NCI-H526 (cell line): ENCODE data around the gene STYX.
"Not testable (repeated sequence)": the region's sequence is repeated elsewhere in the genome, so short reads cannot be mapped to it uniquely, and the experiment has no call there.

ENCODE experiments used
- DNase-seq, 2 experiments: peaks; one replicate each; lab custom pipeline; 2025; lab: John Stamatoyannopoulos, UW

Gene STYX

DNA sequence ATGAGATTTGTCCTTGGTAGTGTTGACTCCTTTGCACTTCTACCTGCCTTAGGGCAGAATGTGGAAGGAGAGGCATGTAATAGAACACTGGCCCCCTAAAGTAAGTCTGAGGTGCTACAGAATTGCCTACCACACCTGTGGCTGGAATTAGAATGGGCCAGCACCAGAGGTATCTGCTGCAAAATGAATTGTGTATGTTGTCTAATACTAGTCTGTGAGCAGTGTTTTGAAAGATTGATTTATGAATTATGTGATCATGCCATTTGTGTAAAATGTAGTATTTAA lies 5.7 kb upstream of the STYX start:
- DNase-seq = no peak

DNA sequence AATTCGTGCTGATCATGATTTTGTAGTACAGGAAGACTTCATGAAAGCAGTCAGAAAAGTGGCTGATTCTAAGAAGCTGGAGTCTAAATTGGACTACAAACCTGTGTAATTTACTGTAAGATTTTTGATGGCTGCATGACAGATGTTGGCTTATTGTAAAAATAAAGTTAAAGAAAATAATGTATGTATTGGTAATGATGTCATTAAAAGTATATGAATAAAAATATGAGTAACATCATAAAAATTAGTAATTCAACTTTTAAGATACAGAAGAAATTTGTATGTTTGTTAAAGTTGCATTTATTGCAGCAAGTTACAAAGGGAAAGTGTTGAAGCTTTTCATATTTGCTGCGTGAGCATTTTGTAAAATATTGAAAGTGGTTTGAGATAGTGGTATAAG lies 2.5 kb upstream of the STYX start:
- not testable (repeated sequence) for DNase-seq

DNA sequence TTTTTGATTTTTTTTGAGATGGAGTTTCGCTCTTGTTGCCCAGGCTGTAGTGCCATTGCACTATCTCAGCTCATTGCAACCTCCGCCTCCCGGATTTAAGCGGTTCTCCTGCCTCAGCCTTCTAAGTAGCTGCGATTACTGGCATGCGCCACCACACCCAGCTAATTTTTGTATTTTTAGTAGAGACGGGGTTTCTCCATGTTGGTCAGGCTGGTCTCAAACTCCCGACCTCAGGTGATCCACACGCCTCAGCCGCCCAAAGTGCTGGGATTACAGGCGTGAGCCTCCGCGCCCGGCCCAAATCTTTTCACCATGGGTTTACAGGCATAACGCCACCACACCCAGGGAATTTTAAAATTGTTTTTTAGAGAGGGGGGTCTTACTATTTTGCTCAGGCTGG lies 931 bp upstream of the STYX start:
- DNase-seq = not testable (repeated sequence)

DNA sequence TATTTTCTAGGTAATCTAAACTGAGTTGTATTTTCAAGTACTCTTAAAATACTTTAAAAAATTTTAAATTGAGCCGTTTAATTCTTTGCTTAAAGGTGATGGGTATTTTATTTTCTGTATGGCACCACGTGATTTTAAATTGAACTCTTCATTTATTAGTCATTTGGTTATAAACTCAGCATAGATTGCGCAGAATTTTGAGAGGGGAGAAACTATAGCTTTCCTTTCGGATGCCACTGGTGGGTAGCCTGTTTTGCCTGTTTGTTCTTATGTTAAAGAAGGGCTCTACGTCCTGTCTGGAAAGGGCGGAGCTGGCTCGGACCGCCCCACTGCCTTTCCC lies 411 bp upstream of the STYX start:
- no peak for DNase-seq

DNA sequence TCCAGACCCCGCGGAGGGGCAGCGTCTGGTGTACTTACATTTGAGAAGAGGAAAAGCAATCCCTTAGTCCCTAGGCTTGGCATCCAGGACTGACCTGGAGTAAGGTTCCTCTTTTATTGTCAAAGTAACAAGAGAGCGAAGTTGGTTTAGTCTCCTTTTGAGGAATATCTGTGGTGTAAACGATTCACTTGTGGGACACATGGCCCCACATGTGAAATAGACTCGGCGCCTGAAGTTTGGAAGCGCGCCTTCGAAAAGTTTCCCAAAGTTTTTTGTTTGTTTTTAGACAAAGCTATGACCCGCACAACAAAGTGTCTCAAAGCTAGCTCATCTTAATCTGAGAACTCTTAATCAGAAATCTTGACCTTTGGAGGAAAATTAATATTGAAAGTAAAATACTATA lies 744 bp downstream of the STYX start:
- no peak for DNase-seq

DNA sequence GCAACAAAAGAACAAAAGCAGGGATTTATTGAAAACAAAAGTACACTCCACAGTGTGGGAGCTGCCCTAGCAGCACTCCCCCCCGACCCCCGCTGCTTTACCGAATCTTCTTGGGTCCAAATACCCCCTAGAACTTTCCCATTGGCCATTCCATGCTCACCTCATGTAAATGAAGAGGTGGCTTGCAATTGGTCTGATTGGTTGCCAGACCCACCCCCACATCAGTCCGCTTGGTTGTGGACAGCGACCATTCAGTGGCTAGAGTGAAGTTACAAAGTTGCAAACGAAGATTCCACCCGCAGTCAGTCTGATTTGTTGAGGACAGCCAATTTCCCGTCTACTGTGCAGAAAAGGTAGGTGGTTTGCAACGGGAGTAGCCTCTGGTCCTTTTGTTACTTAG lies 3.9 kb downstream of the STYX start:
- no peak for DNase-seq

DNA sequence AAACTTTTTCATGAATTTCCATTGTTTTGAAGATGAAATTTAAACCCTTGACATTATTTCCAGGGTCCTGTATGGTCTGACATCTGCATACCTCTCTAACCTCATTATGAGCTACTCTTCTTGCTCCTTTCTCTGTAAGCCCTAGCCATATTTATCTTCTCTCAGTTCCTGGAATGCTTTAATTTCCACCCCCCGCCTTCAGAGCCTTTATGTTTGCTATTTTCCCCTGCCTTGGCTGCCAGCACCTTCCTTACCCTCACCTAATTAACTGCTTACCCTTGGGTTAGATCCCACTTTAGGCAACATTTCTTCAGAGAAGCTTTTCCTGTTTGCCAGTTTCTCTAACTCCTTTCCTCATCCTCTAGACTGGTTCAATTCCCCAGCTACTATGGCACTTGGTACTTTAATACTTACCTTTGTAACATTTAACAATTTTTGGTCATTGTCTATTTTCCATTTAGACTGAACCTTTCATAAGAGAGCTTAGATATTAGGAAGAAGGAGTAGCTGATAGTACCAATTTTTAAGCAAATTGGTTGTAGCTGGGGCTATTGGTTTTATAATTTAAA lies 6.0 kb downstream of the STYX start:
- DNase-seq = no peak

DNA sequence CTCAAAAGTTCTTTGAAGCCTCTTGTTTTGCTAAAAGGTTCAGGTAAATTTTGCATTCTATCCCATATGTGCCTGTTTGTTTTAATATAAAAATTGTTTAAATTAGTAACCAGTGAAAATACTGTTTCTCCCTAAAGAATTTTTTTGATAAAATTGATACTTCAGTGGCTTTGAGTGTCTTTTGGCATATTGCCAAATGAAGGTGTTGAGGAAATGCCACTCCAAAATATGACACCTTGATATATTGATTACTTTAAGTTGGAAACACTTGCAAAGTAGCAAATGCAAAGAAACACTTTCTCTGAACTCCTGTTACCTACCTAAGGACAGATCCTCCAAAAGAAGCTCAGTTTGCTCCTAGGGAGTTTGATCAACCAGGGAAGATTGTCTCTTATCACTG lies 8.4 kb downstream of the STYX start:
- no peak for DNase-seq

DNA sequence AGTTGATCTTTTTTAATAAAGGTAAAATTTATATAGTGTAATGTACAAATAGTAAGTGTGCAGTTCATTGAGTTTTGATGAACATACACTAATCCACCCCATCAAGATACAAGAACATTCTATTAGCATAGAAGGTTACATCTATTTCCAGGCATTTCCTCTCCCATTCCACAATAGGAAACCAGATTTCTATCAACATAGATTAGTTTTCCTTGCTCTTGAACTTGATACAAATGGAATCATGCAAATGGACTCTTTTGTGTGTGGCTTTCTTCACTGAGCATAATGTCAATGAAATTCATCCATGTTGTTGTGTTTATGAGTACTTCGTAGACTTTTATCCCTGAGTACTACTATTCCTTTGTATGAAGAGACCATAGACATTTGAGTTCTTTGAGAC lies 10.8 kb downstream of the STYX start:
- no peak for DNase-seq

DNA sequence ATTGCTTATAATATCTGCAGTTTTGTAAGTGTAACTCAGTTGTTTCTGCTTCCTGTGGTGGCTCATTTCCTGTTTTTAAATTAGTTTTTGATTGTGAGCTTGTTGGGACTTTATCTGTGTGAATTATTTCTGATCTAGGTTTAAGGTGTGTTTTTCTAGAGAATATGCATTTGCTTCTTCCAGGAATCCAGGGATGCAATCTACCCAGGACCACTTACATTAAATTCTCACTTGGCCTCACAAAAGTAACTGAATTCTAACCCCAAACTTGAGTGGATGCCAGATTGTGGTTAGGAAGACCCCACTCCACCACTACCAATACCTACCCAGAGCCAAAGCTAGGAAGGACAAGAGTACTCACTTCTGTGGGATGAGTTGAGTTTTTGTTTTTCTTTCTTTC lies 11.9 kb downstream of the STYX start:
- no peak for DNase-seq

DNA sequence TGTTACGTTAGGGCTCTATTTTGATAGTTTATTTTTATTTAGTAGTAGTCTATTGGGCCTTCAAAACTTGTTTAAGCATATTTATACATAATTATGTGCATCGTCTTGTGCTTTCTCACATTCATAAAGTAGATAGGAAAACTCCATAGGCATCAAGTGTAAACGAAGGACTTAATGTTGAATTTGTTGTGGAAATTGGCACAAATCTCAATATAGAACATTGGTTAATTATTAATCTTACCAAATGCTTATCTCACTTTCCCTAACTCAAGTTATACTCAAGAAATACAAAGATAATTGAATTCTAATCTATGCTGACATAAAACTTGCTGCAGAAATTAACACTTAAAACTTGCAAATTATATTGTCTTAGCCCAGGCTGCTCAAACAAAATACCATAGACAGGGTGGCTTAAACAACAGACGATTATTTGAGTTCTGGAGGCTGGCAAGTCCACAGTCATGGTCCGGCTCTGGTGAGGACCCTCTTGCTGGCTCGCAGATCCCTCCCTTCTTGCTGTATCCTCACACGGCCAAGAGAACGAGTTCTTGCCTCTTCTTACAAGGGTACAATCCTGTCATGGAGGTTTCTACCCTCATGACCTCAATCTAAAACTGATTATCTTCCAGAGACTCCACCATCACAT lies 18.8 kb downstream of the STYX start:
- DNase-seq = no peak

DNA sequence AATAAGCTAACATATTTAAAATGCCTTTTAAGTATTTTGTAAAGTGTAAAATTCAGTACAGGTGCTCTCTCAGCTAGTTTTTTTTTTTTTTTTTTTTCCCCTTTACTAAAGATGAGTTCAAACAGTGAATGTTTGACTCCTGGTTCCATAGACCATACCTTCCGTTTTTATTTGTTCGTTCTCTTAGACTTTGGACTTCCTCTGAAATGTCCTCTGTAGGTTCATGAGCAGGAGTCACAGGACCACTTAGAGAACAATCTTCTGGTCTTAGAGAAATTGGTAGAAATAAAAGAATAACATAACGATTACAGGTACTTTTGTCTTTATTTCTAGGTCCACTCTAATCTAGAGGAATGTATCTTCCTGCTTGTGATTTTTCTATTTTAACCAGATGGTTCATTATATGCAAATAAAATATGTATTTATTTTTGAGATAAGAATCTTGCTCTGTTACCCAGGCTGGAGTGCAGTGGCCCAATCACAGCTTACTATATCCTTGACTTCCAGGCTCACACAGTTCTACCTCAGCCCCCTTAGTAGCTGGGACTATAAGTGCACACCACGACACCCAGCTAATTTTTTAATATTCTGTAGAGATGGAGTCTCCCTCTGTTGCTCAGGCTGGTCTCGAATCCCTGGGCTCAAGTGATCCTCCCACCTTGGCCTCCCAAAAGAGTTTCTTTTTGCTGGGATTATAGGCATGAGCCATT lies 25.8 kb downstream of the STYX start:
- peak; percentile 8 to 23 for DNase-seq

DNA sequence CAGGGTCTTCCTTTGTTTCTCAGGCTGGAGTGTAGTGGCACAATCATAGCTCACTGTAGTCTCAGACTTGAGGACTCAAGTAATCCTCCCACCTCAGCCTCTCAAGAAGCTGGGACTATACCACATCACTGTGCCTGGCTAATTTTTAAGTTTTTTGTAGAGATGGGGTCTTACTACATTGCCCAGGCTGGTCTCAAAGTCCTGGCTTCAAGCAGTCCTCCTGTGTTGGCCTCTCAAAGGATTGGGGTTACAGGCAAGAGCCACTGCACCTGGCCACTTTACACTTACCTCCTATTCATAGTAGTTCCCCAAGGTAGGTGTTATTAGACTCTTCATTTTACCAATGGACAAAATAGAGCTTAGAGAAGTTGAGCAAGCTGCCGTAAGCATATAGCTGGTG lies 29.2 kb downstream of the STYX start:
- DNase-seq = no peak

DNA sequence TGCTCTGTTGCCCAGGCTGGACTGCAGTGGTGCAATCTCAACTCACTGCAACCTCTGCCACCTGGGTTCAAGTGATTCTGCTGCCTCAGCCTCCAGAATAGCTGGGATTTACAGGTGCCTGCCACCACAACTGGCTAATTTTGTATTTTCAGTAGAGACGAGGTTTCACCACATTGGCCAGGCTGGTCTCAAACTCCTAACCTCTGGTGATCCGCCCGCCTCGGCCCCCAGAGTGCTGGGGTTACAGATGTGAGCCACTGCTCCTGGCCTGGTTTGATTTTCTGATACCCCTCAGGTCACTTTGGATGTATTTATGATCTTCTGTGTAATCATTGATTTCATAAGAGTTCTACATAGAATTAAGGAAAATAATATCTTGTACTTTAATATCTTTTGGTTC lies 33.0 kb downstream of the STYX start:
- DNase-seq = not testable (repeated sequence)

DNA sequence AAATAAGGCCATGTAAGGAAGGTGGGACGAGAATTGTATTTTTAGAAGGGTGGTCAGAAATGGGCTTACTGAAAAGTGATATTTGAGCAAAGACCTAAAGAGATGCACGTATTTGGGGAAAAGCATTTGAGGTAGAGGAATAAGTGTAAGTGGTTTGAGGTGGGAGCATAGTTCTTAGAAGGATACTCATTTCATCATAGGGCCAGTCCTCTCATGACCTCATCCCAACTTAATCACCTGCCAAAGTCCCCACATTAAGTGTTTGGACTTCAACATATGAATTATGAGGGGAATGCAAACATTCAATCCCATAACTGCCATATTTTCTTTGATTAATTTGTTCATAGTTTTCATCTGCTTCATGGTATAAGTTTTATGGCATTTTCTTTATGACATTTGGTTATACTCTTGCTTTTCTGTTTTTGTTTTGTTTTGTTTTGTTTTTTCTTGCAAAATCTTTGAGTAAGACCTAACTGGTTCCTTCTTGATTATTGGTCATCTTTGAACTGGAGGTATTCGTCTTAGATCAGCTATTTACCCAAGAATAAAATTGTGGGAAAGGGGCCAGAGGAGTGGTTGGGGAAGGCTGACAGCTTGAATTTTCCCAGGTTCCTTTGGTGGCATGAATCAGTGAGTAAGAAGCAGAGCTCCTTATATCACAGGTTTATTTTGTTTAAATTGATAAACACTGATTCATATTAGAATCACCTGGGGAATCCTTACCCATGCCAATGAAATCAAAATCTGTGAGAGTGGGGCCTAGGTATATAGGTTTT lies 37.3 kb downstream of the STYX start:
- DNase-seq = no peak

DNA sequence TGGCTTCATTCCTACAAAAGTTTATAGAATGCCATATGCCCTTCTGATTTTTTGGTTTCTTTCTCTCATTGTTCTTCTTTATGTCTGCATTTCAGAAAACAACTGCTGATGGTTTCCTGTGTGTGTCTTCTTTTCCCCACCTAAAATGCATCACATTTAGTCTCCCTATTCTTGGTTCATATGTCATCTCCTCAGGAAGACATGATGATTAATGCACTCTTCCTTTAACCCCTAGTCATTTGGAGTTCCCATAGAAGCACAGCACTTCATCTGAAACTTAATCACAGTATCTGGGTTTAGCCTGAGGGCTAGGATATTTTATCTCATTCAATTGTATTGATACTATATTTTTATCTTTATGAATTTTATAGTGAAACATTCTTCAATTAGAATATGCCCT lies 39.9 kb downstream of the STYX start:
- no peak for DNase-seq

DNA sequence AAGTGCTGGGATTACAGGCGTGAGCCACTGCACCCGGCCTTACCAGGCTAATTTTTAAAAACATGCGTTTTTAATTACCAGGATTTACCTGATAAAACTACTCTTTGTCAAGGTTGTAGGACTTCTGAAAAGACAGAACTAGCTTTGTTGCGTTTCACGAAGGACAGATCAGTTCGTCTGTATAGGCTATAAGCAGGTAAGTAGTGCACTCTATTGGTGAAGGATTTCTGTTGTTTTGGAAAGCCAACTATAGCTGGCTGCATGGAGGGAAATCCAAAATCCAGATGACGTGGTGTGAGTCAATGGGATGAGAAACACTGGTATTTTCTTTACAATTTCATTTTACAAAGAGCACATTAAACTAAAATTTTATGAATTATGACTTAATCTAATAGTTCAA lies 46.9 kb downstream of the STYX start:
- no peak for DNase-seq

DNA sequence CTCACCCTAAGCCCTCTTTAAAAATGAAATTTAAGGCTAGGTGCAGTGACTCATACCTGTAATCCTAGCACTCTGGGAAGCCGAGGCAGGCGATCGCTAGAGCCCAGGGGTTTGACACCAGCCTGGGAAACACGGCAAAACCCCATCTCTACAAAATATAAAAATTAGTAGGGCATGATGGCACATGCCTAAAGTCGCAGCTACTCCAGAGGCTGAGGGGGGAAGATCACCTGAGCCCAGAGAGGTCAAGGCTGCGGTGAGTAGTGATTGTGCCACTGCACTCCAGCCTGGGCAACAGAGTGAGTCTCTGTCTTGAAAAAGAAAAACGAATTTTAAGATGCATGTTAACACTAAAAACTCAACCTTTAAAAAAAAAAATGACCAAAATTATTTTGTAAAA lies 48.7 kb downstream of the STYX start:
- no peak for DNase-seq

DNA sequence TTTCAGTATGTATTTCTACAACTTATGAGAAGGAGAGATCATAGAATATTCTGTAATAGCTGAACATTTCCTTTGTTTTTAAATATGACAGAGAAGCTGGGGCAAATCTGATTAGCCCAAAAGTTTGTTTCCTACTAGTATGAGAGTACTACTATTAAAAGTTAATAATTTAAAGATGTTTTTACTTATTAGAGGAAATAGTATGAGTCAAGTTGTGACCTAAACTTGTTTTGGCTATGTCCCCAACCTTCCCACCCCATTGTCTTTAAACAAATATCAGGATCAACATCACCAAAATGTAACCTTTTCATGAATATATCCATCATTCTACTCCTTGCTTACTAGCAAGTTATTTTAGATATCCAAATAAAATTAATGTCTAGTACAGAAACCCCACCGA lies 50.9 kb downstream of the STYX start:
- DNase-seq = no peak

DNA sequence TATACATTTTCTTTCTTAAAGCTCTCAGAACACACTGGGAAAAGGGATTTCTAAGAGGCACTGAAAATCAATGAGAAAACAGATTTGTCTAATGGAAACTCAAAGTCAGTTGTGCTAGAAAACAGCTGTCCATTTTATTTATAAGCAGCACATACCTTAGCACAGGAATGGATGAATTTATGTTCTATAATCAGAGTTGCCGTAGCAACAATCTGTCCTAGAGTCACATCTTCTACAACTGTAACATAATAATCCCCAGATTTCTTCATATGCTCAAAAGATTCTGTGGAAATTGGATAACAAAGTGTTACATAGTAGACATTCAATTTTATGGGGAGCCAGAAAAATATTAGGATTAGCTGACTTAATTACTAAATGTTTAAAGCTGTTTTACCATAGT lies 51.7 kb downstream of the STYX start:
- DNase-seq = no peak

DNA sequence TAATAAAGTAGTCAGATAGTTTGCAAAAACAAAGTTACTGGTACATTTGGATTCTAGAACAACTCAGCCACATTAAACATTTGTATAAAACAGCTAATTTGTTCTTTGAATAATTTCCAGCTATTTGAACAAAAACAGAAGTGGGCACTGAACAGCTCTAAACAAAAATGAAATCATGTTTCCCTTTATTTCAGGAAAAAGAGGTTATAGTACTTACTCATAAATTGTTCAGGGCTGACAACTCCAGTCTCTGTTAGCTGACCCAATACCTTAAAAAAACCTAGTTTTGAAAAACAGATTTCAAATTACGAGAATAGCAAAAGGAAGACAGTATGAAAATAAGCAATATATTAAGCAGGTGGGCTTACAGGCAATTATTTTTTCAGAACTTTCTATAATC lies 53.2 kb downstream of the STYX start:
- no peak for DNase-seq

DNA sequence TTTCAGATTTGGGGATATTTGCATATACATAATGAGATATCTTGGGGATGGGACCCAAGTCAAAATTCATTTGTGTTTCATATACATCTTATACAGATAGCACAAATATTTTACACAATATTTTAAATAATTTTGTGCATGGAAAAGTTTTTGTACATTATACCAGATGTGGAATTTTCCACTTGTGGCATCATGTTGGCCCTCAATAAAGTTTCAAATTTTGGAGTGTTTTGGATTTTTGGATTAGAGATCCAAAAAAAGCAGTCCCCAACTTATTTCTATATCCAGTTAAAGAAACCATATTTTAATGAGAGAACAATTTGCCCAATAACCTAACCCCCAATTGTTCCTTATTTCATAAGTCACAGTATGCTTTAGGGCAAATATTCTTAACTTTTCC lies 56.9 kb downstream of the STYX start:
- no peak for DNase-seq

DNA sequence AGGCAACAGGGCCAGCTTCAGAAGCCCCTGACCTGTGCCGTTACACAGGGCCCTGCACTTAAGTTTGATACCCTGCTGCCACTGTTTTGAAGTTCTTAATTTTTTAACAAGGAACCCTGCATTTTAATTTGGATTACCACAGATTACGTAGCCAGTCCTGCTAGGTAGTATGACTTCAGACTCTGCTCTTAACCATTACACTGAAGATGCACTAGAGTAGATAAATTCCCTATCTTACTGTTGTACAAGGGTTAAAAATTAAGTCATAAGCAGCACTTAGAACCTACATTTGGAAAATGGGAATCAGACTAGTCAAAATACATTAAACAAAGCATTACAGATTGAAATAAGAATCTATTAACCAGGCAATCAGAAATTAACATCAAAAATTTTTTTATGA lies 59.2 kb downstream of the STYX start:
- DNase-seq = no peak
